ENCODE data around the gene PHKG2.
A peak's percentile ranks its signal among the peaks of the same experiment; 100 is the strongest.

The PHKG2 gene

DNA sequence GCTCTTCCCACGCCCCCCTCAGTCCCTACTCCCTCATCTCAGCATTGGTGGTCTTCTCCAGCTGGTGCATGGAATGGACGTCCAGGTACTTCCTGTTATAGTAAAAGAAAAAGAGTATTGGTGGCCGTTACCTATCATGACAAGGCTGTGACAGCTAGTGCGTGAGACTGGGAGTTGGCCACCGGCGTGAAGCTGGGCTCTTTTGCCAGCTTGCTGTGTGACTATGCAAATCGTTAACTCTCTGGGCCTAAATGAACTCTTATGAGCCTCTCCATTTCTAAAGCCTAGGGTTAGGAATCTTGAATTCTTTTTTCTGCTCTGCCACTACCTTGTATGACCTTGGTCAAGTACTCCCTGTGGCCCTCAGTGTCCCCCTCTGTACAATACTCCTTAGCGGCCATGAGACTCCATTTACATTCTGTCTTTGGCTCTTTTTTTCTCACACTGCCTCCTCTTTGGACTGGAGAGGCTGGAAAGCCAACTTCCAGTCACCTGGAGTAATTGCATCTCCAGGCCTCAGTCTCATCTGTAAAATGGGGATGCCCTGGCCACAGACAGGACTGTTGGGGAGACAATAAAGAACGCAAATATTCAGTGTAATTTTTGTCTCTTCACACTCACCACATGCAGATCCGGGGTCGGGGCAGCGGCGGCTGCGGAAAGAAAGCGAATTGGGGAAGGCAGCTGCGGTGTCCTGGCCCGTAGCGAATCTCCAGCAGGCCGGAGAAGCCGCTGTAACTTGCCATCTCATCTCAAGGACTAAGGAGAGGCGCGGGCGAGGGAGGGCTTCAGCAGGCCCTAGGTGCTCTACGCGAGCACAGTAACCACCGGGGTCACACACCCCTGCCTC is 12.6 kb downstream of the PHKG2 start:
- Histone ChIP-seq H3K36me3 (ENCODE audit: insufficient read depth, low read length) (peaks cover 43% of the 10 kb centered on the region), H3K4me1 (ENCODE audit: control insufficient read depth, insufficient read depth, low read length) (peaks cover 21% of the 10 kb centered on the region), H3K27me3 (ENCODE audit: control insufficient read depth, insufficient read depth, low read length) (no peaks in the 10 kb centered on the region), H3K4me2 (ENCODE audit: low read length) (peak overlapping the region; percentile 100), H3K9ac (ENCODE audit: low read depth, low read length) (peak overlapping the region; percentile 79), H3K4me3 (ENCODE audit: low read length) (peak overlapping the region; percentile 94), H3K9me3 (replicated peaks; ENCODE audit: low read length) (no peaks in the 10 kb centered on the region)

DNA sequence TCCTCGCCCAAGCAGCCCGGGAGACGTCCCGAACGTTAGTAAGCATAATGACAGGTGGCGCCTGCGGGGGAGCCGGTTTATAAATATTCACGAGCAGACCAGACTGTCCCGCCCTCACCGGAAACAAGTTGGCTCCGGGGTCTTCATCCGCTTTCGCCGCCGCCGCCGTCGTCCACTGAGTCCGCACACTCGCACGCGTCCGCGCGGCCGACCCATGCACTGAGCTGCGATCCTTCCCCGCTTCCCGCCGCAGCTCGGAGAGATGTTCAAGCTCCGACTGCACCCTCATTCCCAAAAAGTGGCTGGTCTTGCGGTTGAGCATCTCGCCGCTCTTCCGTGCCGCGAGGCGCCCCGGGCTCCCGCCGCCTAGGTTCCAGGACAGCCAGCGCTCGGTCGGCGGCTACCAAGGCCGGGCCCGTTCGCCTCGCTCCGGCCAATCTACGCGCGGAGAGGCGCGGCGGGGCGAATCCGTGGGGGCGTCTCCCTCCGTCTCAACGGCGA is 13.3 kb downstream of the PHKG2 start:
- Histone ChIP-seq H3K27me3 (ENCODE audit: control insufficient read depth, insufficient read depth, low read length) (no peaks in the 10 kb centered on the region), H3K9ac (ENCODE audit: low read depth, low read length) (peak overlapping the region; percentile 79), H3K9me3 (replicated peaks; ENCODE audit: low read length) (no peaks in the 10 kb centered on the region), H3K4me3 (ENCODE audit: low read length) (peak overlapping the region; percentile 94), H3K4me2 (ENCODE audit: low read length) (peak overlapping the region; percentile 100), H3K4me1 (ENCODE audit: control insufficient read depth, insufficient read depth, low read length) (peaks cover 21% of the 10 kb centered on the region), H3K36me3 (ENCODE audit: insufficient read depth, low read length) (peaks cover 43% of the 10 kb centered on the region)

DNA sequence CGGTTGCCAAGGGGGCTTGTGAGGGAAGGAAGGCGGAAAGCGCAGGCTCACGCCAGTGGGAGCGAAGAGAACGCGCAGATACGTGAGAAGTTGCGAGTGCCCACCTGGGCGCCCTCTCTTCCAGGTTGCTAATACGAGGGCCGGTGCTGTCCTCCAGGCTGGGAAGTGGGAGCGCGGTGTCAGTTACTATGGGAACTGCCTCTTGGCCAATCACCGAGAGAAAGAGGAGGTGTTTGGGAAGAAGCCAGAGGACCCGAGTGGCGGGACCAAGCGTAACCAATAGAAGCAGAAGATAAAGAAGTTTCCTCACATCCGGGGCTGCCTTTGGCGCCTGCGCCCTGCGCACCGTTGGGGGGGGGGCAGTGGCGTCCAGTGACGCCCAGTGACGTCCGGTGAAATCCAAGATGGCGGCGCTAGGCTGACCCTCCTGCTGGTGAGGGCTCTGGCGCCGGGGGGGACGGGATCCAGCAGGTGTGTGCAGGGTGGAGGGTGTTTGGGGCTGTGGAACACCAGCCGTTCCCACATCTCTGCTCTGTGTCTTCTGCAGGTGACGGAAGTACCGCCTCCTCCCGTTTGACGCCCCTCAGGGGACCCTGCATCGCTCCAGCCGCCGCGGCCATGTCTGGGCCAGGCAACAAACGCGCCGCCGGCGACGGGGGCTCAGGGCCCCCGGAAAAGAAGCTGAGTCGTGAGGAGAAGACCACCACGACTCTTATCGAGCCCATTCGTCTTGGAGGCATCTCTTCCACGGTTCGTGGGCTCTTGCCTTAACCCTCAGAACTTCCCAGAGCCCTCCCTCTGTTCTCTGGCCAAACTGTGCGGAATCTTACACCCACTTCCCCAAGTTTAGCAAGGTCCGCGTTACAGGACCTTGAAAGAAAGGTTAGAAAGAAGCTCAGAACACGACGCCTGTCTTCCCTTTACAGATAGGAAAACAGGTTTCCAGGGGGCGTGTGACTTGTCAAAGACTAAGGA is 14.0 kb downstream of the PHKG2 start, which contains the start of the genes CFAP119 and RNF40:
Gene CFAP119 (minus strand): TSS at position 135 of the 975 bp plus-strand sequence. CDS start 314 bp downstream, outside the sequence.
Gene RNF40 (plus strand): TSS at position 395 of the 975 bp plus-strand sequence. CDS start 224 bp downstream, at position 619.
- H3K9me3 ChIP-seq (replicated peaks; ENCODE audit: low read length) = no peaks in the 10 kb centered on the region
- peak within 1 kb of the TSS; percentile 94 for H3K4me3 ChIP-seq (ENCODE audit: low read length)
- peaks cover 46% of the 10 kb centered on the region for H3K36me3 ChIP-seq (ENCODE audit: insufficient read depth, low read length)
- H3K27me3 ChIP-seq (ENCODE audit: control insufficient read depth, insufficient read depth, low read length) = no peaks in the 10 kb centered on the region
- H3K4me2 ChIP-seq (ENCODE audit: low read length) = peak within 1 kb of the TSS; percentile 100
- H3K9ac ChIP-seq (ENCODE audit: low read depth, low read length) = peak within 1 kb of the TSS; percentile 89
- H3K4me1 ChIP-seq (ENCODE audit: control insufficient read depth, insufficient read depth, low read length) = peaks cover 21% of the 10 kb centered on the region

- Histone ChIP-seq H3K4me1 (ENCODE audit: control insufficient read depth, insufficient read depth, low read length) (peaks cover 21% of the 10 kb centered on the region), H3K9ac (ENCODE audit: low read depth, low read length) (peak overlapping the region; percentile 89)
These were observed 14.9 kb downstream of the PHKG2 start for GRCh38 chr16:30762991-30763725.

DNA sequence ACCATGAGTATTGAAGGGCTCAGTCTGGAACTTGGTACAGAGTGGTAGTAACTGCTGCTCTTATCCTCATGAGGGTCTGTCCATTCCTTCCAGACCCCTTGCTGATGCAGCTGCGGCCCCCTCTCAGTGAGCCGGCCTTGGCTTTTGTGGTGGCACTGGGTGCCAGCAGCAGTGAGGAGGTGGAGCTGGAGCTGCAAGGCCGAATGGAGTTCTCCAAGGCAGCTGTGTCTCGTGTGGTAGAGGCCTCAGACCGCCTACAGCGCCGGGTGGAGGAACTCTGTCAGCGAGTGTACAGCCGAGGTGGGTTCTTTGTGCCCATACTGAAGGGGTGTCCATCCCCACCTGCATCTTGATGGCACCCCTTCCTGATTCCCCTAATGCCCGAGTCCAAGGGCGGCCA is 15.9 kb downstream of the PHKG2 start:
- peaks cover 60% of the 10 kb centered on the region for H3K36me3 ChIP-seq (ENCODE audit: insufficient read depth, low read length)
- H3K4me3 ChIP-seq (ENCODE audit: low read length) = no peak overlapping the region
- H3K9me3 ChIP-seq (replicated peaks; ENCODE audit: low read length) = no peaks in the 10 kb centered on the region
- H3K4me2 ChIP-seq (ENCODE audit: low read length) = peak overlapping the region; percentile 97
- no peaks in the 10 kb centered on the region for H3K27me3 ChIP-seq (ENCODE audit: control insufficient read depth, insufficient read depth, low read length)
- H3K4me1 ChIP-seq (ENCODE audit: control insufficient read depth, insufficient read depth, low read length) = peaks cover 21% of the 10 kb centered on the region
- no peak overlapping the region for H3K9ac ChIP-seq (ENCODE audit: low read depth, low read length)

More at GRCh38 chr16:30762991-30763725, 14.9 kb downstream of the PHKG2 start:
- H3K4me2 ChIP-seq (ENCODE audit: low read length) = peak overlapping the region; percentile 97
- H3K4me3 ChIP-seq (ENCODE audit: low read length) = peak overlapping the region; percentile 94
- H3K36me3 ChIP-seq (ENCODE audit: insufficient read depth, low read length) = peaks cover 51% of the 10 kb centered on the region
- H3K27me3 ChIP-seq (ENCODE audit: control insufficient read depth, insufficient read depth, low read length) = no peaks in the 10 kb centered on the region
- no peaks in the 10 kb centered on the region for H3K9me3 ChIP-seq (replicated peaks; ENCODE audit: low read length)

- Histone ChIP-seq H3K4me1 (ENCODE audit: control insufficient read depth, insufficient read depth, low read length) (peaks cover 21% of the 10 kb centered on the region), H3K27me3 (ENCODE audit: control insufficient read depth, insufficient read depth, low read length) (no peaks in the 10 kb centered on the region), H3K4me3 (ENCODE audit: low read length) (no peak overlapping the region), H3K4me2 (ENCODE audit: low read length) (no peak overlapping the region), H3K9me3 (replicated peaks; ENCODE audit: low read length) (no peaks in the 10 kb centered on the region), H3K9ac (ENCODE audit: low read depth, low read length) (no peak overlapping the region), H3K36me3 (ENCODE audit: insufficient read depth, low read length) (peaks cover 68% of the 10 kb centered on the region)
These were observed 16.7 kb downstream of the PHKG2 start for GRCh38 chr16:30764816-30765465.

DNA sequence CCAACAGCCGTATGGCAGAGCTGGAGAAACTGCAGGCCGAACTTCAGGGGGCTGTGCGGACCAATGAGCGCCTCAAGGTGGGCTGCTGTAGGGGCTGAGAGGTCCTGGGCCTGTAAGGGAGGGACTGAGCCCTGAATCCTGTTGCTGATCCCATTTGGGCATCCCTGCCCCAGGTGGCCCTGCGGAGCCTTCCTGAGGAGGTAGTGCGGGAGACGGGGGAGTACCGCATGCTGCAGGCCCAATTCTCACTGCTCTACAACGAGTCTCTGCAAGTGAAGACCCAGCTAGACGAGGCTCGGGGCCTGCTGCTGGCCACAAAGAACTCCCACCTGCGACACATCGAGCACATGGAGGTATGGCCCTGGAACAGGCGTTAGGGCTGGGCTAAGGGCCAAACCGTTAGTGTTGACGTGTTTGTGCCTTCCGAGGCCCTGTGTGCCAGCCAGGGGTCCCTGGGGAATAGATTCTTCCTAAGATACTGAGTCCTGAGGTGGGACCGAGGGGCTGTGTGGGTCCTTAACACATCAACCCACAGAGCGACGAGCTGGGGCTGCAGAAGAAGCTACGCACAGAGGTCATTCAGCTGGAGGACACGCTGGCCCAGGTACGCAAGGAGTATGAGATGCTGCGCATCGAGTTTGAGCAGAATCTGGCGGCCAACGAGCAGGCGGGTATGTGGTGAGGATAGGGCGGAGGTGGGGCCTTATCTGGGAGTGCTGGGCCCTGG is 18.1 kb downstream of the PHKG2 start:
- Histone ChIP-seq H3K4me3 (ENCODE audit: low read length) (no peak overlapping the region), H3K4me1 (ENCODE audit: control insufficient read depth, insufficient read depth, low read length) (peaks cover 15% of the 10 kb centered on the region)

DNA sequence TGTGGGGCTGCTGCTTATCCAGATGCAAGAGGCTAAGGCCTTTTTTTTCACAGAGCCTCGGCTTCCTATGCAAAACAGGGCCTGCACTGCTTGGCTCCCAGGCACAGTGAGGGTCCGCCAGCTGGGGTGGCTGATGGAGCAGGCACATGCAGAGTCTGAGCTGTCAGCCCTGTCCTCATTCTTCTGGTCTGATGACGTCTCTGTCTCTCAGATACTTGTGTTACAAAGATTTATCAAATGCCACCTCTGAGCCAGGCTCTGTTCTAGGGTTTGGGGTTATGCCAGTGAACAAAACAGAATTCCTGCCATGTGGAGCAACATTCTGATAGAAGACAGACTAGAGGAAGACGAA is 18.7 kb downstream of the PHKG2 start:
- Histone ChIP-seq H3K4me3 (ENCODE audit: low read length) (no peak overlapping the region), H3K9ac (ENCODE audit: low read depth, low read length) (no peak overlapping the region), H3K4me2 (ENCODE audit: low read length) (no peak overlapping the region), H3K9me3 (replicated peaks; ENCODE audit: low read length) (no peaks in the 10 kb centered on the region), H3K36me3 (ENCODE audit: insufficient read depth, low read length) (peaks cover 83% of the 10 kb centered on the region), H3K27me3 (ENCODE audit: control insufficient read depth, insufficient read depth, low read length) (no peaks in the 10 kb centered on the region), H3K4me1 (ENCODE audit: control insufficient read depth, insufficient read depth, low read length) (peaks cover 15% of the 10 kb centered on the region)

More for the DNA sequence above, 18.1 kb downstream of the PHKG2 start:
- H3K4me2 ChIP-seq (ENCODE audit: low read length) = no peak overlapping the region
- no peak overlapping the region for H3K9ac ChIP-seq (ENCODE audit: low read depth, low read length)
- no peaks in the 10 kb centered on the region for H3K27me3 ChIP-seq (ENCODE audit: control insufficient read depth, insufficient read depth, low read length)
- H3K36me3 ChIP-seq (ENCODE audit: insufficient read depth, low read length) = peaks cover 78% of the 10 kb centered on the region
- no peaks in the 10 kb centered on the region for H3K9me3 ChIP-seq (replicated peaks; ENCODE audit: low read length)

DNA sequence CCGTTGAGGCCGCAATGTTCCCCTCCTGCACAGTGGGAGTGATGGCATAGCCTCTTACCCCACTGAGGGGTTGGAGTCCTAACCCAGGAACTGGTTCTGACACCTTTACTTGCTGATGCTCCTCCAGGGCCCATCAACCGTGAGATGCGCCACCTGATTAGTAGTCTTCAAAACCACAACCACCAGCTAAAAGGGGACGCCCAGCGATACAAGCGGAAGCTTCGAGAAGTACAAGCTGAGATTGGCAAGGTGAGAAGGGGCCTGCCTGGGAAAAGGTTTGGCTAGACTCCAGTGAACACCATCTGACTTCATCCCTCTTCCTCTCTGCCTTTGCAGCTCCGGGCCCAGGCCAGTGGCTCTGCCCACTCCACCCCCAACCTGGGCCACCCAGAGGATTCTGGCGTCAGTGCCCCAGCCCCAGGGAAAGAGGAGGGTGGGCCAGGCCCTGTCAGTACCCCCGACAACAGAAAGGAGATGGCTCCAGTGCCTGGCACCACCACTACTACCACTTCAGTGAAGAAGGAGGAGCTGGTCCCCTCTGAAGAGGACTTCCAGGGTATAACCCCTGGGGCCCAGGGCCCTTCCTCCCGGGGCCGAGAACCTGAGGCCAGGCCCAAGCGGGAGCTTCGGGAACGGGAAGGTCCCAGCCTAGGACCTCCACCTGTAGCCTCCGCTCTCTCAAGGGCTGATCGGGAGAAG is 19.7 kb downstream of the PHKG2 start:
- H3K4me3 ChIP-seq (ENCODE audit: low read length) = no peak overlapping the region
- H3K36me3 ChIP-seq (ENCODE audit: insufficient read depth, low read length) = peaks cover 91% of the 10 kb centered on the region
- no peak overlapping the region for H3K9ac ChIP-seq (ENCODE audit: low read depth, low read length)

More for the DNA sequence above, 19.7 kb downstream of the PHKG2 start:
- Histone ChIP-seq H3K4me2 (ENCODE audit: low read length) (no peak overlapping the region), H3K27me3 (ENCODE audit: control insufficient read depth, insufficient read depth, low read length) (no peaks in the 10 kb centered on the region), H3K9me3 (replicated peaks; ENCODE audit: low read length) (no peaks in the 10 kb centered on the region), H3K4me1 (ENCODE audit: control insufficient read depth, insufficient read depth, low read length) (peaks cover 12% of the 10 kb centered on the region)
